AG04450 (cell line): Measurements from ENCODE around the gene TPO. TPM values are rescaled to one million over a fixed set of nuclear protein-coding genes. Genes with fewer than 3 reads are reported as not detected.
"Not testable (repeated sequence)": the region's sequence is repeated elsewhere in the genome, so short reads cannot be mapped to it uniquely, and the experiment has no call there.

Source experiments
- CTCF ChIA-PET: fragments of 300-600, 350-600 bp; formaldehyde crosslinking; extraction: SDS; loops from one replicate; lab custom pipeline; 2022; ENCODE audit warnings: antibody characterized with exemption, inconsistent platforms; lab: Charles Lee
- POLR2A ChIA-PET: fragments of 350-600 bp; formaldehyde crosslinking; extraction: SDS; loops from one replicate; lab custom pipeline; 2021; ENCODE audit warnings: antibody characterized with exemption, inconsistent platforms; lab: Yijun Ruan, JAX
- DNase-seq: peaks from one replicate; pipeline ENCODE4 v3.0.0-alpha.2; 2011; ENCODE audit warnings: low read depth, low spot score
- H3K27ac ChIP-seq: one replicate; pipeline ENCODE4 v1.5.1; 2012; ENCODE audit warnings: low read depth, low read length, control low read depth
- H3K27me3 ChIP-seq: one replicate; pipeline ENCODE4 v1.6.0; 2012; ENCODE audit warnings: low read length; ENCODE audit not compliant: control insufficient read depth, insufficient read depth
- H3K4me3 ChIP-seq: 2 replicates; pipeline ENCODE4 v1.5.1; 2011; ENCODE audit warnings: mild to moderate bottlenecking, low read depth, low read length, control low read depth
- H3K9me3 ChIP-seq: 2 replicates; pipeline ENCODE4 v1.5.1; 2012; ENCODE audit warnings: low read length; ENCODE audit not compliant: control insufficient read depth, insufficient read depth
- CTCF ChIP-seq: IDR thresholded peaks from 2 replicates; pipeline ENCODE4 v1.5.1; 2011; ENCODE audit warnings: low read depth, low read length, control low read depth, inconsistent platforms
- polyA plus RNA-seq: library from polyadenylated mRNA; depleted of rRNA; stranded (reverse); fragments of >200 nt; gene quantifications from 2 replicates; pipeline ENCODE4 v1.2.3, GENCODE V29; 2011

The TPO gene
- polyA plus RNA-seq, 1 experiment, result not detected

- no peak overlapping the region for H3K4me3 ChIP-seq
- H3K27me3 ChIP-seq, result no peaks in the 10 kb centered on the region
- TF ChIP-seq CTCF, result no peak
- CTCF ChIA-PET, result no interaction called here
- no peak for DNase-seq
- peaks cover 40% of the 10 kb centered on the region for H3K9me3 ChIP-seq
- POLR2A ChIA-PET, result no interaction called here
- no peak overlapping the region for H3K27ac ChIP-seq
Measured at GRCh38 chr2:1378456-1379150, 34.7 kb upstream of the TPO start.

GRCh38 chr2:1381644-1382043 is 31.6 kb upstream of the TPO start:
- POLR2A ChIA-PET, result no interaction called here
- TF ChIP-seq CTCF, result no peak
- Histone ChIP-seq H3K4me3 (no peak overlapping the region), H3K27ac (no peak overlapping the region), H3K27me3 (no peaks in the 10 kb centered on the region), H3K9me3 (peaks cover 27% of the 10 kb centered on the region)
- no peak for DNase-seq
- CTCF ChIA-PET, result no interaction called here

- H3K27ac ChIP-seq, DNase-seq, H3K27me3 ChIP-seq, CTCF ChIA-PET, POLR2A ChIA-PET, H3K4me3 ChIP-seq, H3K9me3 ChIP-seq: not testable (repeated sequence)
Measured at GRCh38 chr2:1387954-1388725, 25.1 kb upstream of the TPO start.

GRCh38 chr2:1390118-1390517 is 23.1 kb upstream of the TPO start:
- H3K4me3 ChIP-seq, H3K27ac ChIP-seq, CTCF ChIA-PET, DNase-seq, POLR2A ChIA-PET, H3K27me3 ChIP-seq: not testable (repeated sequence)
- peaks cover 12% of the 10 kb centered on the region for H3K9me3 ChIP-seq

- no peaks in the 10 kb centered on the region for H3K27me3 ChIP-seq
- DNase-seq, result no peak
- ChIA-PET CTCF (no interaction called here), POLR2A (no interaction called here)
- H3K9me3 ChIP-seq, result peaks cover 26% of the 10 kb centered on the region
- TF ChIP-seq CTCF, result no peak
- H3K27ac ChIP-seq, result no peak overlapping the region
- no peak overlapping the region for H3K4me3 ChIP-seq
Measured at GRCh38 chr2:1393321-1393720, 19.9 kb upstream of the TPO start.
